Activated CD8-positive, alpha-beta T cell treated with anti-CD3 and anti-CD28 coated beads for 36 hours (primary cell): ENCODE results near the gene CC2D2A. TPM values are rescaled to one million over a fixed set of nuclear protein-coding genes. Genes with fewer than 3 reads are reported as not detected.

Experiments used
- ATAC-seq: fragments of 200-7000 bp; cut with Tn5 transposase; one replicate; pipeline ENCODE4 v1.10.0; 2021; ENCODE audit warnings: mild to moderate bottlenecking, moderate library complexity
- CTCF ChIA-PET: fragments of 350-600 bp; sonication (Branson Sonifier 250); formaldehyde crosslinking; loops from one replicate; lab custom pipeline; 2021; ENCODE audit warnings: antibody characterized with exemption; lab: Charles Lee
- POLR2A ChIA-PET: fragments of 350-600 bp; sonication (Branson Sonifier 250); formaldehyde crosslinking; loops from one replicate; lab custom pipeline; 2021; ENCODE audit warnings: antibody characterized with exemption; lab: Charles Lee
- DNase-seq: peaks from one replicate; pipeline ENCODE4 v3.0.0-alpha.2; 2020
- H3K27ac Mint-ChIP-seq: one replicate; pipeline ENCODE4 v1.8.0; 2021; ENCODE audit warnings: mild to moderate bottlenecking, mixed read lengths
- H3K27me3 Mint-ChIP-seq: one replicate; pipeline ENCODE4 v1.8.0; 2021; ENCODE audit warnings: mixed read lengths
- H3K36me3 Mint-ChIP-seq: one replicate; pipeline ENCODE4 v1.8.0; 2021; ENCODE audit warnings: low read depth, mixed read lengths
- H3K4me1 Mint-ChIP-seq: one replicate; pipeline ENCODE4 v1.8.0; 2021; ENCODE audit warnings: low read depth, mixed read lengths
- H3K4me3 Mint-ChIP-seq: one replicate; pipeline ENCODE4 v1.8.0; 2021; ENCODE audit warnings: mild to moderate bottlenecking, moderate library complexity, mixed read lengths
- H3K9me3 Mint-ChIP-seq: one replicate; pipeline ENCODE4 v1.8.0; 2021; ENCODE audit warnings: mixed read lengths
- CTCF ChIP-seq: fragments of 200-600 bp; IDR thresholded peaks from one replicate; pipeline ENCODE4 v1.8.0; 2022; ENCODE audit warnings: antibody characterized with exemption, mild to moderate bottlenecking
- intact Hi-C: fragments of 100-400 bp; cut with micrococcal nuclease; formaldehyde crosslinking; loops from one replicate; pipeline ENCODE4 v1.10.0; 2022
- total RNA-seq, 2 experiments: library from RNA; stranded (reverse); gene quantifications; one replicate each; pipeline ENCODE4 v1.2.3, GENCODE V29; 2021

CC2D2A gene
- total RNA-seq, 2 experiments from 2014 or later, result not detected

GRCh38 chr4:15541941-15542340, 72.3 kb downstream of the CC2D2A start:
- no peaks in the 10 kb centered on the region for H3K4me1 Mint-ChIP-seq
- ChIA-PET CTCF (no interaction called here), POLR2A (interaction anchor here (0.6 kb wide), 1 partner anchor 219 kb away, joined by 3 read pairs; no protein-coding TSS in a partner anchor)
- intact Hi-C loops, result no loop called here
- ATAC-seq (no peak), DNase-seq (no peak)
- H3K27me3 Mint-ChIP-seq, result no peaks in the 10 kb centered on the region
- no peaks in the 10 kb centered on the region for H3K9me3 Mint-ChIP-seq
- no peak for TF ChIP-seq CTCF
- H3K4me3 Mint-ChIP-seq, result no peak overlapping the region
- H3K27ac Mint-ChIP-seq, result no peak overlapping the region
- no peaks in the 10 kb centered on the region for H3K36me3 Mint-ChIP-seq

- no peak for TF ChIP-seq CTCF
- DNase-seq, result no peak
- CTCF ChIA-PET, result no interaction called here
- ATAC-seq, result no peak
- no peak overlapping the region for H3K4me3 Mint-ChIP-seq
- no peak overlapping the region for H3K27ac Mint-ChIP-seq
- intact Hi-C loops, result no loop called here
- POLR2A ChIA-PET, result no interaction called here
- peaks cover 3% of the 10 kb centered on the region for H3K4me1 Mint-ChIP-seq
- H3K9me3 Mint-ChIP-seq, result no peaks in the 10 kb centered on the region
- no peaks in the 10 kb centered on the region for H3K36me3 Mint-ChIP-seq
- H3K27me3 Mint-ChIP-seq, result no peaks in the 10 kb centered on the region
These were observed 73.1 kb downstream of the CC2D2A start for GRCh38 chr4:15542760-15543159.

- H3K36me3 Mint-ChIP-seq, result no peaks in the 10 kb centered on the region
- H3K27ac Mint-ChIP-seq, result no peak overlapping the region
- ChIA-PET CTCF (interaction anchor here (1.2 kb wide), 1 partner anchor 9 kb away, joined by 3 read pairs; no protein-coding TSS in a partner anchor), POLR2A (no interaction called here)
- intact Hi-C loops, result no loop called here
- no peaks in the 10 kb centered on the region for H3K9me3 Mint-ChIP-seq
- ATAC-seq, result no peak
- H3K4me1 Mint-ChIP-seq, result peaks cover 6% of the 10 kb centered on the region
- no peaks in the 10 kb centered on the region for H3K27me3 Mint-ChIP-seq
- DNase-seq, result no peak
- TF ChIP-seq CTCF, result no peak
- H3K4me3 Mint-ChIP-seq, result no peak overlapping the region
These were observed 74.0 kb downstream of the CC2D2A start for GRCh38 chr4:15543537-15544247.

GRCh38 chr4:15544248-15544729, 74.6 kb downstream of the CC2D2A start:
- ATAC-seq (no peak), DNase-seq (no peak)
- Mint-ChIP-seq H3K4me3 (no peak overlapping the region), H3K4me1 (peaks cover 6% of the 10 kb centered on the region), H3K27ac (no peak overlapping the region), H3K9me3 (no peaks in the 10 kb centered on the region), H3K36me3 (no peaks in the 10 kb centered on the region), H3K27me3 (no peaks in the 10 kb centered on the region)
- intact Hi-C loops, result no loop called here
- no peak for TF ChIP-seq CTCF
- ChIA-PET POLR2A (no interaction called here), CTCF (interaction anchor here (1.2 to 2.1 kb wide), 2 partner anchors 10 kb away, joined by 3 to 4 read pairs; no protein-coding TSS in a partner anchor)

- CTCF ChIA-PET, result interaction anchor here (2.1 kb wide), 1 partner anchor 9 kb away, joined by 4 read pairs; no protein-coding TSS in a partner anchor
- no peak overlapping the region for H3K27ac Mint-ChIP-seq
- intact Hi-C loops, result no loop called here
These were observed 75.7 kb downstream of the CC2D2A start for GRCh38 chr4:15545371-15545770.

More at GRCh38 chr4:15545371-15545770, 75.7 kb downstream of the CC2D2A start:
- POLR2A ChIA-PET, result no interaction called here
- TF ChIP-seq CTCF, result no peak
- H3K4me3 Mint-ChIP-seq, result no peak overlapping the region
- peaks cover 6% of the 10 kb centered on the region for H3K4me1 Mint-ChIP-seq
- no peaks in the 10 kb centered on the region for H3K9me3 Mint-ChIP-seq
- H3K36me3 Mint-ChIP-seq, result no peaks in the 10 kb centered on the region
- no peak for ATAC-seq
- DNase-seq, result no peak
- H3K27me3 Mint-ChIP-seq, result no peaks in the 10 kb centered on the region
